ENCODE measurements around the gene CPEB4.
A peak's percentile ranks its signal among the peaks of the same experiment; 100 is the strongest.

Gene CPEB4

DNA sequence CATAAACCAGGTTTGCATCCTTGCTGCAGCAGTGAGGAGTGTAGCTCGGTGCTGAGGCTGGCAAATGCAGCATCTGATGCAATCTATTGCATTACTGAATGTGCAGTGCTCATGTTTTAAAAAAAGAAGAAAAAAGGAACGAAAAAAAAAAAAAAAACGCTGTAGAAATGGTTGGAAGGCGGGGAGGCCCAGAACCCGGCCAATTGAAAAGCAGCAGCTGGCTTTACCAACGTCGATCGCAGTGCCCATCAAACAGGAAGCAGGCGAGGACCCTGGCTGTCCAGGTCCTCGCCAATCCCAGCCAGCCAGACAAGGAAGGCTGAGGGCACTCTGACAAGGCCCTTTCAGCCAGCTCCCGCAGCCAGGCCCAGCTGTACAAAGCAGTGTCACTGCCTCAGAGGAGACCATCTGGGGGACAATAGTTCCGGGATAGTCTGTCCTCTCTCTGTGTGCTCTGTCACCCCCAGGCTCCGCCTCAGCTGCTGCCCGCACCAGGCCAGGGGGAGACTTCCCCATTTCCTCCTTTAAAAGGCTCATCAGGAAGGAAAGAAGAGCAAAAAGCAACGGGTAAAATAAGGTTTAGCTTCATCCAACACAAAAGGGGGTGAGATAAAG, 21.8 kb upstream of the CPEB4 start:
- DNase-seq (ENCODE audit: low read depth in 1 of 2, low spot score in 1 of 2) = peak; percentile 63 to 86
- TF ChIP-seq SPI1 (IDR thresholded peaks at IDR 0.05; ENCODE audit: borderline replicate concordance, low read depth) = peak; percentile 94
- TF ChIP-seq, protein P1, sequence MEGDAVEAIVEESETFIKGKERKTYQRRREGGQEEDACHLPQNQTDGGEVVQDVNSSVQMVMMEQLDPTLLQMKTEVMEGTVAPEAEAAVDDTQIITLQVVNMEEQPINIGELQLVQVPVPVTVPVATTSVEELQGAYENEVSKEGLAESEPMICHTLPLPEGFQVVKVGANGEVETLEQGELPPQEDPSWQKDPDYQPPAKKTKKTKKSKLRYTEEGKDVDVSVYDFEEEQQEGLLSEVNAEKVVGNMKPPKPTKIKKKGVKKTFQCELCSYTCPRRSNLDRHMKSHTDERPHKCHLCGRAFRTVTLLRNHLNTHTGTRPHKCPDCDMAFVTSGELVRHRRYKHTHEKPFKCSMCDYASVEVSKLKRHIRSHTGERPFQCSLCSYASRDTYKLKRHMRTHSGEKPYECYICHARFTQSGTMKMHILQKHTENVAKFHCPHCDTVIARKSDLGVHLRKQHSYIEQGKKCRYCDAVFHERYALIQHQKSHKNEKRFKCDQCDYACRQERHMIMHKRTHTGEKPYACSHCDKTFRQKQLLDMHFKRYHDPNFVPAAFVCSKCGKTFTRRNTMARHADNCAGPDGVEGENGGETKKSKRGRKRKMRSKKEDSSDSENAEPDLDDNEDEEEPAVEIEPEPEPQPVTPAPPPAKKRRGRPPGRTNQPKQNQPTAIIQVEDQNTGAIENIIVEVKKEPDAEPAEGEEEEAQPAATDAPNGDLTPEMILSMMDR (IDR thresholded peaks at IDR 0.05; ENCODE audit: insufficient read depth, low read length) = no peak
- Histone ChIP-seq H3K4me3 (replicated peaks; ENCODE audit: insufficient read depth, low read length) (peak overlapping the region; percentile 50), H3K27ac (replicated peaks) (peak overlapping the region; percentile 94), H3K27me3 (ENCODE audit: insufficient read depth, poor library complexity, severe bottlenecking) (no peaks in the 10 kb centered on the region)

DNA sequence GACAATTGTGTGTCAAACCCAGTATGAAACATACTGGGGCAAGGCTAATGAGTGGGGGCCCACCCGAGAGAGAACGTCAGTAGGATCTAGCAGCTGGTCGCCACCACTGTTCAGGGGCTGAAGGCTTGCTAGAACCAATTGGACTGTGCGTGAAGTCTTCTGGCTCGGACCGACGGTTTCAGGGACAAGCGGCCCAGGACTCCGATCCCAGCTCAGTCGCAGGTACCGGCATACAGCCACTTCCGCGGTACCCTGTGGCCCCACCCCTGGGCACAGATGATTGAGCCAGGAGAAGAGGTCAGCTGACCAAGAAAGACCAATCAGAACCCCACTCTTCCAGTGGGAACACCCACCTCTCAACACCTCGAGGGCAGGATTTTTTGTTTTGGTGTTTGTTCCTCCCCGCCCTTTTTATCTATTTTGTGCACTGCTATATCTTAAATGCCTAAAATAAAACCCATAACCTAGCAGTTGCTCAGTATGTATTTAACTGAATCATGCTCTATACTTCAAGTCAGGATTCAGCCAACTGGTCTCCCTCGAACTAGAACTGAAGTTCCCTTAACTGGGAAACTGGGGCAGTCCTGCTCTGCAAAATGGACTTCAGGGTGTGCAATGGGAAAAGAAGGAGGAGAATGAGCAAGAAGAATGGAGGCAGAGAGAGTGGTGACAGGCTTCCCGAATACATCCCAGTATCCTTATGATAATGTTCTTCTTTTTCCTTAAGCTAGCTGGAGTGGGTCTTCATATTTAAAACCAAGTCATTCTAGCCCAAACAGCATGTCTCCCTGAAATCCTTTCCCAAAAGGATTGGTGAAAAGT, 21.1 kb upstream of the CPEB4 start:
- Histone ChIP-seq H3K27me3 (ENCODE audit: insufficient read depth, poor library complexity, severe bottlenecking) (no peaks in the 10 kb centered on the region), H3K27ac (replicated peaks) (peak overlapping the region; percentile 94), H3K4me3 (replicated peaks; ENCODE audit: insufficient read depth, low read length) (peak overlapping the region; percentile 50)
- TF ChIP-seq, protein P2, sequence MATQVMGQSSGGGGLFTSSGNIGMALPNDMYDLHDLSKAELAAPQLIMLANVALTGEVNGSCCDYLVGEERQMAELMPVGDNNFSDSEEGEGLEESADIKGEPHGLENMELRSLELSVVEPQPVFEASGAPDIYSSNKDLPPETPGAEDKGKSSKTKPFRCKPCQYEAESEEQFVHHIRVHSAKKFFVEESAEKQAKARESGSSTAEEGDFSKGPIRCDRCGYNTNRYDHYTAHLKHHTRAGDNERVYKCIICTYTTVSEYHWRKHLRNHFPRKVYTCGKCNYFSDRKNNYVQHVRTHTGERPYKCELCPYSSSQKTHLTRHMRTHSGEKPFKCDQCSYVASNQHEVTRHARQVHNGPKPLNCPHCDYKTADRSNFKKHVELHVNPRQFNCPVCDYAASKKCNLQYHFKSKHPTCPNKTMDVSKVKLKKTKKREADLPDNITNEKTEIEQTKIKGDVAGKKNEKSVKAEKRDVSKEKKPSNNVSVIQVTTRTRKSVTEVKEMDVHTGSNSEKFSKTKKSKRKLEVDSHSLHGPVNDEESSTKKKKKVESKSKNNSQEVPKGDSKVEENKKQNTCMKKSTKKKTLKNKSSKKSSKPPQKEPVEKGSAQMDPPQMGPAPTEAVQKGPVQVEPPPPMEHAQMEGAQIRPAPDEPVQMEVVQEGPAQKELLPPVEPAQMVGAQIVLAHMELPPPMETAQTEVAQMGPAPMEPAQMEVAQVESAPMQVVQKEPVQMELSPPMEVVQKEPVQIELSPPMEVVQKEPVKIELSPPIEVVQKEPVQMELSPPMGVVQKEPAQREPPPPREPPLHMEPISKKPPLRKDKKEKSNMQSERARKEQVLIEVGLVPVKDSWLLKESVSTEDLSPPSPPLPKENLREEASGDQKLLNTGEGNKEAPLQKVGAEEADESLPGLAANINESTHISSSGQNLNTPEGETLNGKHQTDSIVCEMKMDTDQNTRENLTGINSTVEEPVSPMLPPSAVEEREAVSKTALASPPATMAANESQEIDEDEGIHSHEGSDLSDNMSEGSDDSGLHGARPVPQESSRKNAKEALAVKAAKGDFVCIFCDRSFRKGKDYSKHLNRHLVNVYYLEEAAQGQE (IDR thresholded peaks at IDR 0.05; ENCODE audit: insufficient replicate concordance, low read depth) = no peak
- peak; percentile 86; the same call in 1 of the 2 replicates for TF ChIP-seq POLR2AphosphoS5 (IDR thresholded peaks at IDR 0.05; ENCODE audit: low read depth)
- TF ChIP-seq GABPA (IDR thresholded peaks at IDR 0.05; ENCODE audit: low read depth) = no peak
- peak; percentile 90 to 93 for DNase-seq (ENCODE audit: low read depth in 1 of 2, low spot score in 1 of 2)

DNA sequence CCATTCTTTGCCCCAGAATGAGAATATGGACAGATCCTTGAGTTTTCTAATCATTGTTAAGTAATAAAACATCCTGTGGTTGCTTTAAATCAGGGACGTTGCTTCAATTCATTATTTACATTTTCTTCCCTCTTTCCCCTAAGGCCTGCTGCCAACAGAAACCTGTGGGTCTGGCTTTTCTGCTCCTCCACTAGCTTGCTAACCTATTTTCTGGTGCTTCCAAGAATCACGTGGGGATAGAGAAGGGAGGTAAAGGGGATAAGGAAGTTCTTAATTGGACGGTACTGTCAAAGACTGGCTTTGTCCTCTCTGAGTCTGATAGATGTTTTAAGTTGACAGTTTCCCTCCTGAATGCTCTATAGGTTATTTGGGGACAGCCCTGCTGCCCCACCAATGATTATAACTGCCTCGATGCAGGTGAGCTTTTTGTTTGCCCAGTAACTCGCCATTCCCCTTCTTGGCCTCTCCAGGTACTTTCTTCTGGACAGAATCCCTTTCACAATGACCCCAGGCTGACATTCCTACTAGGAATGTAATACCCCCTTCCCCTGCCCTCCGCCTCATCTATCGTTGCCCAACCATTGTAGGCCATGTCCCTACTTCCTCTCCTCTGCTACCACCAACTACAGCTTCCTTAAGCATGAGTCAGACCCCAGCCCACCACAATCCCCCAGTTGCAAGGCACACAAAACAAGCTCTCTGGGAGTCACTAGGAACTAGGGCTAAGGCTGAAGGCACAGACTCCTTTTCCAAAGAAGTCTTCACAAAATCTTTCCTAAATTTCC, 19.9 kb upstream of the CPEB4 start:
- H3K27ac ChIP-seq (replicated peaks) = peak overlapping the region; percentile 43

DNA sequence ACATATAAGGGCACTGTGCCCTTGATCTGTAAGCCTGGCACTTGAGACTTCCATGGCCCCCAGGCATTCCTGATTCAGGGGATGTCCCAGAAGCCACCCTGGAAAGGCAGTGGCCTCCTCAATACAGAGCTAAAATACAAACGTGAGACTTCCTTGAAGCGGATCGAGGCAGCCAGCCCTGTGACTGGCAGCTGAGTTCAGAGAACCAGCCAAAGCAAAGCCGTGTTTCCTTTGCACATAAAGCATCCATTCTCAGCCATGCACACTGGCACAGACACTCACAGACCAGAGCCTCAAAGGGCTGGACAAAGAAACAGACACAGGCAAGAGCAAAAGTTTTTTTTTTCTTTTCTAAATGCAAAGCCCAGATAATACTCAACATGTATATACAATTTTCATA, 18.8 kb upstream of the CPEB4 start:
- TF ChIP-seq POLR2AphosphoS5 (IDR thresholded peaks at IDR 0.05; ENCODE audit: low read depth) = no peak
- no peak for TF ChIP-seq SPI1 (IDR thresholded peaks at IDR 0.05; ENCODE audit: borderline replicate concordance, low read depth)
- TF ChIP-seq, protein P2 (IDR thresholded peaks at IDR 0.05; ENCODE audit: insufficient replicate concordance, low read depth) = no peak
- TF ChIP-seq GABPA (IDR thresholded peaks at IDR 0.05; ENCODE audit: low read depth) = no peak
- TF ChIP-seq, protein P1 (IDR thresholded peaks at IDR 0.05; ENCODE audit: insufficient read depth, low read length) = no peak
- H3K27me3 ChIP-seq (ENCODE audit: insufficient read depth, poor library complexity, severe bottlenecking) = no peaks in the 10 kb centered on the region
- no peak overlapping the region for H3K27ac ChIP-seq (replicated peaks)
- no peak overlapping the region for H3K4me3 ChIP-seq (replicated peaks; ENCODE audit: insufficient read depth, low read length)
- no peak for DNase-seq (ENCODE audit: low read depth in 1 of 2, low spot score in 1 of 2)

More for the DNA sequence above, 19.9 kb upstream of the CPEB4 start:
- H3K4me3 ChIP-seq (replicated peaks; ENCODE audit: insufficient read depth, low read length) = no peak overlapping the region
- peak; percentile 63 to 72 for DNase-seq (ENCODE audit: low read depth in 1 of 2, low spot score in 1 of 2)
- TF ChIP-seq SPI1 (IDR thresholded peaks at IDR 0.05; ENCODE audit: borderline replicate concordance, low read depth) = peak; percentile 72
- no peak for TF ChIP-seq POLR2AphosphoS5 (IDR thresholded peaks at IDR 0.05; ENCODE audit: low read depth)
- H3K27me3 ChIP-seq (ENCODE audit: insufficient read depth, poor library complexity, severe bottlenecking) = no peaks in the 10 kb centered on the region

All from HL-60 (cell line).